CD4-positive, alpha-beta T cell treated with Interleukin-2 at 100 ng/mL for 4 hours (primary cell): ENCODE measurements around the gene GRIN2A.

Experiments
- DNase-seq: peaks from one replicate; pipeline ENCODE4 v3.0.0-alpha.2; 2020; ENCODE audit warnings: low spot score

The GRIN2A gene

GRCh38 chr16:9965079-9965478 is 217.1 kb downstream of the GRIN2A start:
- no peak for DNase-seq

GRCh38 chr16:9964426-9964825 is 217.8 kb downstream of the GRIN2A start:
- DNase-seq, result no peak

GRCh38 chr16:9957433-9957832 is 224.8 kb downstream of the GRIN2A start:
- DNase-seq, result no peak

GRCh38 chr16:9957002-9957401 is 225.2 kb downstream of the GRIN2A start:
- no peak for DNase-seq

GRCh38 chr16:9955677-9956076 is 226.6 kb downstream of the GRIN2A start:
- DNase-seq, result no peak

GRCh38 chr16:9953908-9954570 is 228.2 kb downstream of the GRIN2A start:
- DNase-seq, result no peak

- DNase-seq, result no peak
Observed at GRCh38 chr16:9950658-9951057, 231.6 kb downstream of the GRIN2A start.

- DNase-seq, result no peak
Observed at GRCh38 chr16:9949396-9949795, 232.8 kb downstream of the GRIN2A start.

GRCh38 chr16:9948933-9949332 is 233.3 kb downstream of the GRIN2A start:
- no peak for DNase-seq

GRCh38 chr16:9946022-9946720 is 236.1 kb downstream of the GRIN2A start:
- DNase-seq, result no peak

GRCh38 chr16:9943121-9943520 is 239.1 kb downstream of the GRIN2A start:
- no peak for DNase-seq

- no peak for DNase-seq
Observed at GRCh38 chr16:9941245-9941644, 241.0 kb downstream of the GRIN2A start.

GRCh38 chr16:9934723-9935508 is 247.3 kb downstream of the GRIN2A start:
- DNase-seq, result no peak

GRCh38 chr16:9932919-9933653 is 249.1 kb downstream of the GRIN2A start:
- no peak for DNase-seq

- no peak for DNase-seq
Observed at GRCh38 chr16:9932000-9932399, 250.2 kb downstream of the GRIN2A start.

GRCh38 chr16:9929836-9930235 is 252.4 kb downstream of the GRIN2A start:
- DNase-seq, result no peak

GRCh38 chr16:9929313-9929712 is 252.9 kb downstream of the GRIN2A start:
- DNase-seq, result no peak

GRCh38 chr16:9922441-9922840 is 259.8 kb downstream of the GRIN2A start:
- no peak for DNase-seq

GRCh38 chr16:9921997-9922396 is 260.2 kb downstream of the GRIN2A start:
- DNase-seq, result no peak

GRCh38 chr16:9919460-9919859 is 262.8 kb downstream of the GRIN2A start:
- no peak for DNase-seq

- DNase-seq, result no peak
Observed at GRCh38 chr16:9917691-9918090, 264.5 kb downstream of the GRIN2A start.

GRCh38 chr16:9913604-9914326 is 268.5 kb downstream of the GRIN2A start:
- no peak for DNase-seq
